Ramos (cell line): ENCODE results near the gene MYH10.

ENCODE experiments used
- in situ Hi-C: fragments of 300-500 bp; cut with MboI; formaldehyde crosslinking; loops from one replicate; pipeline ENCODE4 v1.14.3; 2022; ENCODE audit warnings: low sequenced_read_pairs; ENCODE audit not compliant: unreplicated experiment

Gene MYH10

GRCh38 chr17:8503368-8503767, 127.2 kb downstream of the MYH10 start:
- in situ Hi-C loops, result no loop called here

GRCh38 chr17:8502126-8502525, 128.4 kb downstream of the MYH10 start:
- in situ Hi-C loops, result no loop called here

- in situ Hi-C loops, result no loop called here
Measured at GRCh38 chr17:8500609-8501008, 129.9 kb downstream of the MYH10 start.

GRCh38 chr17:8499614-8500013, 130.9 kb downstream of the MYH10 start:
- in situ Hi-C loops, result no loop called here

GRCh38 chr17:8499171-8499570, 131.4 kb downstream of the MYH10 start:
- in situ Hi-C loops, result no loop called here

- in situ Hi-C loops, result no loop called here
Measured at GRCh38 chr17:8496081-8496480, 134.4 kb downstream of the MYH10 start.

GRCh38 chr17:8494506-8495111, 135.9 kb downstream of the MYH10 start:
- in situ Hi-C loops, result no loop called here

GRCh38 chr17:8494021-8494420, 136.5 kb downstream of the MYH10 start:
- in situ Hi-C loops, result no loop called here

GRCh38 chr17:8492121-8492520, 138.4 kb downstream of the MYH10 start:
- in situ Hi-C loops, result no loop called here

GRCh38 chr17:8490256-8491023, 140.1 kb downstream of the MYH10 start:
- in situ Hi-C loops, result no loop called here

GRCh38 chr17:8489841-8490240, 140.7 kb downstream of the MYH10 start:
- in situ Hi-C loops, result no loop called here

- in situ Hi-C loops, result no loop called here
Measured at GRCh38 chr17:8488901-8489300, 141.6 kb downstream of the MYH10 start.

GRCh38 chr17:8488491-8488890, 142.0 kb downstream of the MYH10 start:
- in situ Hi-C loops, result no loop called here

GRCh38 chr17:8487743-8488142, 142.8 kb downstream of the MYH10 start:
- in situ Hi-C loops, result no loop called here

GRCh38 chr17:8487130-8487645, 143.3 kb downstream of the MYH10 start:
- in situ Hi-C loops, result no loop called here

GRCh38 chr17:8485491-8485890, 145.0 kb downstream of the MYH10 start:
- in situ Hi-C loops, result no loop called here

GRCh38 chr17:8484465-8484864, 146.1 kb downstream of the MYH10 start:
- in situ Hi-C loops, result no loop called here

- in situ Hi-C loops, result no loop called here
Measured at GRCh38 chr17:8482546-8482945, 148.0 kb downstream of the MYH10 start.

- in situ Hi-C loops, result no loop called here
Measured at GRCh38 chr17:8481703-8482102, 148.8 kb downstream of the MYH10 start.

GRCh38 chr17:8481089-8481488, 149.4 kb downstream of the MYH10 start:
- in situ Hi-C loops, result no loop called here

GRCh38 chr17:8480011-8480976, 150.2 kb downstream of the MYH10 start:
- in situ Hi-C loops, result no loop called here
